Suppressor macrophage (primary cell): ENCODE measurements around the gene RPN1.
A peak's percentile ranks its signal among the peaks of the same experiment; 100 is the strongest.

Source experiments
- DNase-seq, 4 experiments: peaks; one replicate each; pipeline ENCODE4 v3.0.0-alpha.2; 2020 to 2022

The RPN1 gene

DNA sequence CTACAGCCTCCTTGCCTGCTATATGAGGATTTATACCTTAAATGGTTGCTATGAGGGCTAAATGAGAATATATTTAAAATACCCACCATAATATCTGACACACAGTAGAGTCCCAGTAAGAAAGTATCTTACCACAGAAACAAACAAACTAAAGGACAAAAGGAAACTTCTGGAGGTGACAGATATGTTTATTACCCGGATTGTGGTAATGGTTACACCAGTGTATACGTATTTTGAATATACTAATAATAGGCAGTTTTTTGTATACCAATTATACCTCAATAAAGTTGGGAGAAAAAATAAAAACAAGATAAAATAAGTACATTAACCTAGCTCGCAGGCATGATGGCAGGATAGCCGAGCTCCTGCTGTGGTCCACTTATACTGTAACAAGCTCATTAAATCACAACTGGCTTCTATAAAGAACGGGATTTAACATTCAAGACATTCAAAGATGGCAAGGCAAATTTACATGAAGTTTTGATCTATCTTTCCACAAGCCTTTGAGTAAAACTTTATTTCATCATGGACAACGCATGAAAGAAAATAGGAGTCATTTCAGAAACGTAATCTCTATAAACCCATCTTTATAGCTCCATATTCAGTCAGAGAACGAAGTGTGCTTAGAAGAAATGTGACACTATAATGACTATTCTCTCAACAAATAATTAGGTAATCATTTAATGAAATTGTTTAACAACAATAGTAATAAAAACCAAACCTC, 1.5 kb downstream of the RPN1 start:
- no peak for DNase-seq

DNA sequence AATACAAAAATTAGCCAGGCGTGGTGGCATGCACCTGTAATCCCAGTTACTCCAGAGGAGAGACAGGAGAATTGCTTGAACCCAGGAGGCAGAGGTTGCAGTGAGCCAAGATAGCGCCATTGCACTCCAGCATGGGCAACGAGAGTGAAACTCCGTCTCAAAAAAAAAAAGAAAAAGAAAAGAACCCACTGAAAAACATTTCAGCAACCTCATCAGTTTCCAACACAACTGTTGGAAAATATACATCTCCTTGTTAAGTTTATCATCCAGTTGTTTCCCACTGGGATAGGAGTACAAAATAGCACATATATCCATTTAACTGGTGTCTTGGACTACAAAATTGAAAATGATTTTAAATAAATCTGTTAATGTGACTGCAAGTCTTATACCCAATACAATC, 2.2 kb downstream of the RPN1 start:
- DNase-seq = no peak

DNA sequence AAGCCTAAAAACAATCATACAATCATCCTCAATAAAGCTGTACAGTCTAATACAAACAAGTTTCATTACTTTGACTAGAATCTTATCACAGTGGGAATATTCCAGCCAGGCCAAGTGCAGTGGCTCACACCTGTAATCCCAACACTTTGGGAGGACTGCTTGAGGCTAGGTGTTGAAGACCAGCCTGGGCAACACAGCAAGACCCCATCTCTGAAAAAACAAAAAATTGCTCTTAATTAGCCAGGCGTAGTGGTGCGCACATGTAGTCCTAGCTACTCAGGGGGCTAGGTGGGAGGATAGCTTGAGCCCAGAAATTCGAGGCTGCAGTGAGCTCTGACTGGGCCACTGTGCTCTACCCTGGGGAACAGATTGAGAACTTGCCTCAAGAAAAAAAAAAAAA, 3.3 kb downstream of the RPN1 start:
- DNase-seq = no peak

- no peak for DNase-seq
These were observed 16.5 kb downstream of the RPN1 start for GRCh38 chr3:128634075-128634611.

DNA sequence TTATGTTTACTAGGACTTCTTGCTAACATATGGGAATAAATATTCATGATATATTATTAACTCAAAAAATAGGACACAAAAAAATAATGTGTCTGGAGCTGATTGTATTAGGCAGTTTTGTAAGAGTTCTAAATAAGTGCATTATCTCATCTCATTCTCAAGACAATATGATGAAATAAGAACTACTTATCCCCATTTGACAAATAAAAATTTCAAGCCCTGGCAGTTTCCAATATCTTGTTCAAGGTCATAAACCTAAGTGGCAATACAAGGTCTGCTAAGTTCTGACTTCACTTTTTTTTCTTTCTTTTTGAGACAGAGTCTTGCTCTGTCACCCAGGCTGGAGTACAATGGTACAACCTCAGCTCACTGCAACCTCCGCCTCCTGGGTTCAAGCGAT, 18.3 kb downstream of the RPN1 start:
- DNase-seq = no peak

GRCh38 chr3:128629936-128630335, 20.7 kb downstream of the RPN1 start:
- DNase-seq = no peak

DNA sequence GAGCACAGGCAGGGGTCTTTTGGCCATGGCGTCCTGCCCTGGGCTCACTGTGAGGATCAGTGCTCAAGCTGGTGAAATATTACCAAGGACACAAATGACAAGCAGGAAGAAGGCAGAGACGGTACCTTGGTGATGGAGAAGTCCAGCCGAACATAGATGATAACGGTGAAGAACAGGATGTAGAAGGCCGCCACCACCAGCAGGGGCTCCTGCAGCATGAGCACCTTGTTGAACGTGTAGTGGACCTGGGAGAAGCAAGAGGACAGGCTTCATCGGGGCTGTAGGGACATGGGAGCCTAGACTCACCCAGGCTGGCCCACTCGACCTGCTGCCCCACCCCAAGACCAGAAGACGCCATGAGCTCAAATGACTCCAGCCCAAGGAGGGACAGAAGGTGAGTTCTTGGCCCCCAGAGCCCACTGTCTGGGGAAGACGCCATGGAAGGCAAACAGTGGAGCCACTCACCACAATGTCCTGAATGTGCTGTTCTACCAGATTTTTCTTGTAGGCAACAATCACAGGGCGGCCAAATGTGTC, 25.1 kb downstream of the RPN1 start:
- DNase-seq = no peak

DNA sequence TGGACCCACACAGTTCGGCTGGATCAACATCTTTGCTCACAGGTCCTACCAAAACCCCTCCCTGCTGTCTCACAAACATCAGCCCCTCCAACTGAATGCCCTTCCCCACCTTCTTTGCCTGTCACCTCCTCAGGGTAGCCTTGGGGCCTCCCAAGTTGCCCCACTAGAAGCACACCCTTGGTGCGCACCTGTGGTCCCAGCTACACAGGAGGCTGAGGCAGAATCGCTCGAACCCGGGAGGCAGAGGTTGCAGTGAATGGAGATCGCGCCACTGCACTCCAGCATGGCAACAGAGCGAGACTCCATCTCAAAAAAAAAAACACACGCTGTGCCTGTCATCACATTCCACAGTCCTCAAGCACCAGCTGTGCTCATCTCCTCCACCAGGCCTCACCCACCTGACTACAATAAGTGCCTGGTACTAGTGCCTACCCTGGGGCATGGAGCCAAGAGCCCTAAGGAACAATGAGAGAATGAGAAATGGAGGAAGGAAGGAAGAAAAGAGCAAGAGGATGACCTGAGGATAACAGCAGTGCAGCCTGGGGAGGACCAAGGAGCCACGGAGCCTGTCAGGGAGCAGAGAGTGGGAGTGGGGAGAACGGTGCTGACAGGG, 26.0 kb downstream of the RPN1 start:
- no peak for DNase-seq

DNA sequence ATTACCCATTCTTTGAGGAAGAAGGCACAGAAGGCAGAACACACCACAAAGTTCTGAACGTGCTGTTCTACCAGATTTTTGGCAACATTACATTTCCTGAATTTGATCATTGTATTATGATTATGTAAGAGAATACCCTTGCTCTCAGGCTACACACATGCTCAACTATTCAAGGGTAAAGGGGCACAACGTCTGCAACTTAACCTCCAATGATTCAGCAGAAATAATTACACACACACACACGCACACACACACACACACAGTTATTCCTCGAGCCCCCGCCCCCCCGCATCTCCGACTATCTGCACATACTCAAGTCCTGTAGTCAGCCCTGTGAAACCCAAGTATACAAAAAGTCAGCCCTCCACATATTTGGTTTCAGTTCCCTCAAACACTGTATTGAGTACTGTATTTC, 26.8 kb downstream of the RPN1 start:
- peak in 3 of 4 experiments; percentile 17 to 43 (median 28) for DNase-seq

DNA sequence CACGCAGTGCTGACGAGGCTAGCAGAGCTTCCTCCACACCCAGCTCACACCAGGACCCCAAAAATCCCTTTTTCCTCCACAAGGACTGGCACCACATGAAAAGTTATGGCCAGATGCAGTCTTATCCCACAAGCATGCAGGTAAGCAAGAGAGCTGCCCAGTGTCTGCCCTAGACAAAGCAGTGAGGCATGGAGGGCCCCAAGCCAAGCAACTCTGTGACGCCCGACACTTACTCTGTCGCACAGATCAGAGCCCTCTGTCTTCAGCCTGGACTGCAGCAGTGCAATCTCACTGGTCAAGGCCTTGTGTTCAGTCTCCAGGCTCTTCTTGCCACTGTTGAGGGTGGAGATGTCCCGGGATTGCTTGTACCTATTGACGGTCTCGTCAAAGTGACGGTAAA, 28.7 kb downstream of the RPN1 start:
- no peak for DNase-seq

GRCh38 chr3:128621234-128621633, 29.4 kb downstream of the RPN1 start:
- no peak for DNase-seq

DNA sequence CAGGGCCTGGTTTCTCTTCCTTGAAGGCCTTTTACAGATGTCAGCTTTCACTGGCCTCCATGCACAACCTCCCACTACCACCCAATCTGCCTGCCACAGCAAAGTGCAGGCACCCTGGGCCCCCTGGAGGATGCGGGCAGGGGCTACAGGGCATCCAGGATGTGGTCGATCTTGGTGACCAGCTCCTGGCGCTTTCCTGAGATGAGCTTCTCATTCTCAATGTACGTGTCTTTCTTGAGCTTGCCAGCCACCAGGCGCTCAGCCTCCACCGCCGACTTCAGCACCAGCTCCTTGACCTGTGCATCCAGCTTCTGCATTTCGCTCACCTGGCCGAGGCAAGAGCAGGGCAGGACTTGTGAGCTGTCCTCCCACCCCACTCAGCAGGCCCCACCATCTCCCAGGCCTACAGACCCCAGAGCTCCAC, 30.3 kb downstream of the RPN1 start:
- DNase-seq = peak in 1 of 4 experiments; percentile 18

DNA sequence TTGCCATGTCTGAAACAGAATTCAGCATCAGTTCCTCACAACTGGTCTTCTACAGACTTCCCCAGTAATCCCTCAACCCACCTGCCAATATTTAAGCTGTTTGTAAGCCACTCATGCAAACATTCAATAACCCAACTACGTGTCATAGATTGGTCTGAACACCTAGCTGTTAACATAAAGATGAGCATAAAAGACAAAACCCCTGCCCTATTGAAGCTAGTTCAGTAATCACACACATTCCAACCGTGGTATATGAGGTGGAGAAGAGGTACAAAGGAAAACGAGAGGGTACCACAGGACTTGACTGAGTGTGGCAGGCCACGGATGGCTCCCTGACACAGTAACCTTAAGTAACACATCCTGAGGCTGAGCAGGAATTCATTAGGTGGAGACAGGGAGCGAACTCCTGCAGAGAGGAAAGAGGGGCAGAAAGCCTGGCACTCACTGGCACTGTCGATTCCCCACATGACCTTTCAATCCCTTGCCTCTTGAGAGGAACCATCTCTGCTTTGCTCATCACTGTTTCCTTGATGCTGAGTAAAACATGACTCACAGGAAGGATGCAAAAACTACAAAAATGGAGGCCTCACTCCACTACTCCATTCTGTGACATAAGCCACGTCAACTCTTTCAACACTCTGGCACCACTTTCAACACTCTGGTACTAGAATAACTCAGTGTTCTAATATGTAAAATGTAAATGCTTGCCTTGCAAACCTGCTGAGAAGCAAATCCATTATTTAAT, 31.3 kb downstream of the RPN1 start:
- peak; percentile 76 to 95 (median 85) for DNase-seq

GRCh38 chr3:128618398-128618726, 32.3 kb downstream of the RPN1 start:
- DNase-seq = peak in 2 of 4 experiments; percentile 31 to 45

GRCh38 chr3:128617557-128618397, 32.8 kb downstream of the RPN1 start:
- DNase-seq = peak; percentile 99 to 100 (median 100)

DNA sequence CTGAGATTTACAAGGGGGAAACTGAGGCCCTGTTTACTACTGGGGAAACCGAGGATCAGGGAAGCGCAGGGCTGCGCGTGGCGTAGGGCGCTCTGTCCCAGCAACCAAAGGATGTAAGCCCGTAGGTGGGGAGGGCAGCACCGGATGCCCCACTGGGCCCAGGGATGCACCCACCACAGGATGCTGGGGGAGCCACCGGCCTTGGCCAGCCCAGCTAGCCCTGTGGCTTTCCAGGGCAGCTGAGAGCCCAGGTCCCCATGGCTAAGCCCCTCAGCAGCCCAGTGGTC, 33.4 kb downstream of the RPN1 start:
- DNase-seq = no peak

DNA sequence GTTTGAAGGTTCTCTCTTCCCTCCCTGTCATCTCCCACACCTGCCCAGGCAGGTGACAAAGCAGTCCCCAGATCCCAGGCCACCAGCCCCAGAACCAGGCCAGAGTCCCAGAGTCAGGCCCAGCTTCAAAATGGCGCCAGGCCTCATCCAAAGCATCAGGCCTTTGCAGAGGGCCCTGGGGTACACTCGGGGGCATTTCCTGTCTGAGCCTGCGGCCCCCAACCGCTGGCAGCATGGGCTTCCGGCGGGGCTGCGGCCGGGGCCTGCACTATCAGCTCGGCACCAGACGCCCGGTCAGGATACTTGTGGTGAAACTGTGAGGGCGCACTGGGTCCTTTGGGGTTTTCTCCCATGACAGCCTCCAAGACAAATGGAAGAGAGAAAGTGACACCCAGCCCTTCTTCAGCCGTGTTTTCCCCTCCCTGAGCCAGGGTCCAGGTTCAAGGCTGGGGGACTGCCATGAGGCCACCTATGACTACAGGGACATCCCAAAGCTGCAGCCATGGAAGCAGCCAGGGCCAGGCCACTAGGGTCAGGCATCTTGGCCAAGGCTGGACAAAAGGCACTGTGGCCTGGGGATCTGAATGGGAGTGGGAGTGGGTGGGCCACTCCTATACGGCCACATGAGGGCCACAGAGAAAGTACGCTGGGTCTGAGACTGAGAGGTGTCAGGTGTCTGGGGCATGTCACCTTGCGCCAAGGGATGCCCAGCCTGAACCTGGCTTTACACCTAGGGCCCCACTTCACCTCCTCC, 33.9 kb downstream of the RPN1 start:
- DNase-seq = no peak

GRCh38 chr3:128614076-128614475, 36.5 kb downstream of the RPN1 start:
- no peak for DNase-seq

DNA sequence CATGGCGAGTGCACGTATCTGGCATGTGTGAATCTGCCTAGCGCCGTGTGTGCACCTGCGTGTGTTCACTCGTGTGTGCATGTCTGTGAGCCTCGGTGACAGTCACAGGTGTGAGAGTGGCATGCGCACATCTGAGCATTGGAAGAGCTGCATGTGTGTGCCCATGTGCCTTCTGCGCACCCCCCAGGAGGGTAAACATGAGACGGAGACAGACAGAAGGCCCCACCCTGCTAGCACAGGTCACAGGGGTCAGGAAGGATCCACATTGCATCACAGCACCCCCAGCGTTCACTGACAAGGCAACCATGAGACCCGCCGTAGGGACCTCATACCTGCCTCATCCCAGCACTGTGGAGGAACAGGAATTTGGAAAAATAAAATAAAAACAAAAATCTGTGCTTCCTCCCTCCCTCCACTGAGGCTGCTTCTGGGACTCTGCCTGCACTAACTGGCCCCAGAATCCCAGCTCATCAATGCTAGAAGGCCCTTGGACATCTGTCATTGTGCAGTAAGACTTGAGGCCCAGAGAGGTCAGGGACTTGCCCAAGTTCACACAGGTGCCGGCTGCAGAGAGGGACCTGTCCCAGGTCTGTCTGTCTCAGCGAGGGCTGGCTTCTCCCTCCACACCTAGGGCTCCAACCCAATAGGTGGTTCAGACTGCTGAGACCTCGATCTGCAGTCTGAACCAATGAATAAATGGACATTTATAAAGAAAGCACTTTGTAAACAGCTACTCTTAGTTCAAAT, 37.4 kb downstream of the RPN1 start:
- no peak for DNase-seq

- DNase-seq = no peak
These were observed 40.1 kb downstream of the RPN1 start for GRCh38 chr3:128610451-128611070.

DNA sequence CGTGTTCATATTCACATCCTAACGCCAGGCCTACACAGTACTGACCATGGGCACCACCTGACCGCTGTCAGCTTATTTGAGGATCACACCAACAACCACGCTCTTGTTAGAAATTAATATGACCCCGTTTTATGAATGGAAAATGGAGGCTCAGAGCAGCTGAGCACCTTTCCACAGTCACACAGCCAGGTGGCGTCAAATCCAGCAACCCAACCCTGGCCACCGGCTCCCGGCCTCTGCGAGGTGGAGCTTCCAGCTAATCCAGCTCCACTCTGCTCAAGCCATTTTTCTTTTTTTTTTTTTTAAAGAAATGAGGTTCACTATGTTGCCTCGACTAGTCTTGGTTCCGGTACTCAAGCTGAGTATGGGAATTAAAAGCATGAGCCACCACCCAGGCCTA, 41.3 kb downstream of the RPN1 start:
- DNase-seq = no peak
